Vagina (tissue), 2 donors: ENCODE results near the gene DPM1. TPM values are rescaled to one million over a fixed set of nuclear protein-coding genes. Genes with fewer than 3 reads are reported as not detected.

Experiments
- DNase-seq, 2 donors: peaks; one replicate each; pipeline ENCODE4 v3.0.0-alpha.2; 2017; ENCODE audit errors: extremely low spot score in 2 of 2
- H3K27ac ChIP-seq: fragments of 200-600 bp; sonication (generic); one replicate; pipeline ENCODE4 v1.5.1; 2019
- H3K27me3 ChIP-seq: fragments of 200-600 bp; sonication (generic); one replicate; pipeline ENCODE4 v1.5.1; 2019
- H3K36me3 ChIP-seq, 2 donors: fragments of 200-600 bp; sonication (generic); one replicate each; pipeline ENCODE4 v1.5.1; 2017 to 2019
- H3K4me1 ChIP-seq: fragments of 200-600 bp; sonication (generic); one replicate; pipeline ENCODE4 v1.5.1; 2019
- H3K4me3 ChIP-seq, 2 donors: fragments of 200-600 bp; sonication (generic); 1 replicate in 1 of 2; 2 replicates in 1 of 2; pipeline ENCODE4 v1.5.1; 2016 to 2019
- H3K9me3 ChIP-seq: fragments of 200-600 bp; sonication (generic); one replicate; pipeline ENCODE4 v1.5.1; 2019
- CTCF ChIP-seq, 3 experiments: fragments of 450-650 bp in 2 of 3; fragments of 200-600 bp in 1 of 3; sonication (generic) in 1 of 3; IDR thresholded peaks; one replicate each; pipeline ENCODE4 v1.5.1; 2017 to 2019; ENCODE audit warnings: antibody characterized with exemption in 3 of 3, mild to moderate bottlenecking in 2 of 3, moderate library complexity in 2 of 3
- POLR2A ChIP-seq, 2 donors: fragments of 450-650 bp; IDR thresholded peaks; one replicate each; pipeline ENCODE4 v1.6.1; 2017; ENCODE audit warnings: antibody characterized with exemption in 2 of 2, mild to moderate bottlenecking in 2 of 2, moderate library complexity in 2 of 2
- POLR2AphosphoS5 ChIP-seq, 2 donors: sonication (generic); formaldehyde crosslinking; IDR thresholded peaks; one replicate each; pipeline ENCODE4 v1.9.0; 2017; ENCODE audit warnings: antibody characterized with exemption in 2 of 2, mild to moderate bottlenecking in 2 of 2, low read depth in 1 of 2; ENCODE audit not compliant: insufficient read depth in 1 of 2
- intact Hi-C: fragments of 100-400 bp; cut with DNase I; formaldehyde crosslinking; loops from one replicate; pipeline ENCODE4 v1.15.1; 2023
- total RNA-seq: library from RNA; depleted of rRNA; stranded (reverse); fragments of >200 nt; gene quantifications from one replicate; pipeline ENCODE4 v1.2.3, GENCODE V29; 2016

DPM1 gene
- total RNA-seq, 1 donor from 2014 or later, result 21.1 TPM

DNA sequence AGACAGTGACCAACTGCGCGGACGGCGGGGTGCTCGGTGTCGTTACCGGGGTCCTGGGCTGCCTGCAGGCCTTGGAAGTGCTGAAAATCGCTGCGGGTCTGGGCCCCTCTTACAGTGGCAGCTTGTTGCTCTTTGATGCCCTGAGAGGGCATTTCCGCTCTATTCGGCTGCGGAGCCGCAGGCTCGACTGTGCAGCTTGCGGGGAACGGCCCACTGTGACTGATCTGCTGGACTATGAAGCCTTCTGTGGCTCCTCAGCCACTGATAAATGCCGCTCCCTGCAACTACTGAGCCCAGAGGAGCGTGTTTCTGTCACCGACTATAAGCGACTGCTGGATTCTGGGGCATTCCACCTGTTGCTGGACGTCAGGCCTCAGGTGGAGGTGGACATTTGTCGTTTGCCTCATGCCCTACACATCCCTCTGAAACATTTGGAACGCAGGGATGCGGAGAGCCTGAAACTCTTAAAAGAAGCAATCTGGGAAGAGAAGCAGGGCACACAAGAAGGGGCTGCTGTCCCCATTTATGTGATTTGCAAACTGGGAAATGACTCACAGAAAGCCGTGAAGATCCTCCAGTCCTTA lies 1.3 kb upstream of the DPM1 start:
- Histone ChIP-seq H3K27me3 (no peaks in the 10 kb centered on the region), H3K36me3 (peaks cover 0 to 8% of the 10 kb centered on the region in 2 donors), H3K4me3 (peak overlapping the region; percentile 88 to 95), H3K9me3 (no peaks in the 10 kb centered on the region), H3K4me1 (peaks cover 54% of the 10 kb centered on the region), H3K27ac (no peak overlapping the region)
- TF ChIP-seq CTCF (IDR thresholded peaks at IDR 0.05) (no peak), POLR2A (IDR thresholded peaks at IDR 0.05) (no peak), POLR2AphosphoS5 (IDR thresholded peaks at IDR 0.05; ENCODE audit: insufficient read depth in 1 of 2, low read depth in 1 of 2) (no peak)
- intact Hi-C loops, result no loop called here
- no peak for DNase-seq

- intact Hi-C loops, result no loop called here
Measured at GRCh38 chr20:50958615-50959542, 547 bp upstream of the DPM1 start, which contains the start of gene MOCS3. Gene MOCS3 (plus strand): TSS chr20:50958818. CDS start chr20:50958843, 25 bp downstream.

GRCh38 chr20:50957276-50957675 lies 1.1 kb downstream of the DPM1 start:
- TF ChIP-seq POLR2AphosphoS5 (IDR thresholded peaks at IDR 0.05; ENCODE audit: insufficient read depth in 1 of 2, low read depth in 1 of 2) (no peak), POLR2A (IDR thresholded peaks at IDR 0.05) (no peak), CTCF (IDR thresholded peaks at IDR 0.05) (no peak)
- peaks cover 54% of the 10 kb centered on the region for H3K4me1 ChIP-seq

More at GRCh38 chr20:50958615-50959542, 547 bp upstream of the DPM1 start, which contains the start of gene MOCS3:
- Histone ChIP-seq H3K9me3 (no peaks in the 10 kb centered on the region), H3K4me3 (peak within 1 kb of the TSS; percentile 88 to 95), H3K36me3 (peaks cover 0 to 8% of the 10 kb centered on the region in 2 donors), H3K27ac (peak within 1 kb of the TSS; percentile 90), H3K27me3 (no peaks in the 10 kb centered on the region), H3K4me1 (peaks cover 54% of the 10 kb centered on the region)
- TF ChIP-seq POLR2A (IDR thresholded peaks at IDR 0.05) (no peak), CTCF (IDR thresholded peaks at IDR 0.05) (no peak), POLR2AphosphoS5 (IDR thresholded peaks at IDR 0.05; ENCODE audit: insufficient read depth in 1 of 2, low read depth in 1 of 2) (peak; percentile 74 to 97)
- DNase-seq, result peak in 1 of 2 donors; percentile 89

DNA sequence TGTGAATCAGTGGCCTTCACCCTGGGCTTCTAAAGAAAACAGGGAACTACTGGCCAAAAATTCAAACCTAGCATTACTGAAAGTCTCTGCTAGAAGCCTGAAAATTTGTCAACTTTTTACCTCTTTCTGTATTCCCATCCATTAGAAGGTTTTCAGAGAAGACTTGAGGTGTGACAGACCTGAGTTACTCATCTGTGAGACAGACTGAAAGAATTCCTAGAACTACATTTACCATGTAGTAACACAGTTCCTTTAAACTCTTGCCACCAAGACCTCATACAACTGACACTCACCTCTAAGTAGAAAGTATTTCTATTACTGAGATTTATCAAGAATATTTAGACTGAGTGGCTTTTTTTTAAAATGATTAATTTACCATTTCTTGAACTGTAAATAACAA lies 4.5 kb downstream of the DPM1 start:
- H3K9me3 ChIP-seq, result no peaks in the 10 kb centered on the region

More at GRCh38 chr20:50957276-50957675, 1.1 kb downstream of the DPM1 start:
- peak overlapping the region; percentile 88 to 95 for H3K4me3 ChIP-seq
- H3K36me3 ChIP-seq, result peaks cover 0 to 6% of the 10 kb centered on the region in 2 donors
- no peak for DNase-seq
- intact Hi-C loops, result no loop called here
- no peaks in the 10 kb centered on the region for H3K9me3 ChIP-seq
- peak overlapping the region; percentile 90 for H3K27ac ChIP-seq
- H3K27me3 ChIP-seq, result no peaks in the 10 kb centered on the region

More for the DNA sequence above, 4.5 kb downstream of the DPM1 start:
- no peak overlapping the region for H3K4me3 ChIP-seq
- H3K27ac ChIP-seq, result no peak overlapping the region
- intact Hi-C loops, result no loop called here
- peaks cover 0 to 24% of the 10 kb centered on the region in 2 donors for H3K36me3 ChIP-seq
- peaks cover 29% of the 10 kb centered on the region for H3K4me1 ChIP-seq
- no peak for DNase-seq
- no peak for TF ChIP-seq POLR2A (IDR thresholded peaks at IDR 0.05)
- TF ChIP-seq CTCF (IDR thresholded peaks at IDR 0.05), result no peak
- no peak for TF ChIP-seq POLR2AphosphoS5 (IDR thresholded peaks at IDR 0.05; ENCODE audit: insufficient read depth in 1 of 2, low read depth in 1 of 2)
- H3K27me3 ChIP-seq, result no peaks in the 10 kb centered on the region
